SIG-M5 treated with dmso at 0.1 percent for 504 hours (cell line): ENCODE data around the gene ACTN2.

ENCODE experiments used
- DNase-seq: peaks from one replicate; lab custom pipeline; 2025; ENCODE audit not compliant: unreplicated experiment; lab: John Stamatoyannopoulos, UW

ACTN2 gene

DNA sequence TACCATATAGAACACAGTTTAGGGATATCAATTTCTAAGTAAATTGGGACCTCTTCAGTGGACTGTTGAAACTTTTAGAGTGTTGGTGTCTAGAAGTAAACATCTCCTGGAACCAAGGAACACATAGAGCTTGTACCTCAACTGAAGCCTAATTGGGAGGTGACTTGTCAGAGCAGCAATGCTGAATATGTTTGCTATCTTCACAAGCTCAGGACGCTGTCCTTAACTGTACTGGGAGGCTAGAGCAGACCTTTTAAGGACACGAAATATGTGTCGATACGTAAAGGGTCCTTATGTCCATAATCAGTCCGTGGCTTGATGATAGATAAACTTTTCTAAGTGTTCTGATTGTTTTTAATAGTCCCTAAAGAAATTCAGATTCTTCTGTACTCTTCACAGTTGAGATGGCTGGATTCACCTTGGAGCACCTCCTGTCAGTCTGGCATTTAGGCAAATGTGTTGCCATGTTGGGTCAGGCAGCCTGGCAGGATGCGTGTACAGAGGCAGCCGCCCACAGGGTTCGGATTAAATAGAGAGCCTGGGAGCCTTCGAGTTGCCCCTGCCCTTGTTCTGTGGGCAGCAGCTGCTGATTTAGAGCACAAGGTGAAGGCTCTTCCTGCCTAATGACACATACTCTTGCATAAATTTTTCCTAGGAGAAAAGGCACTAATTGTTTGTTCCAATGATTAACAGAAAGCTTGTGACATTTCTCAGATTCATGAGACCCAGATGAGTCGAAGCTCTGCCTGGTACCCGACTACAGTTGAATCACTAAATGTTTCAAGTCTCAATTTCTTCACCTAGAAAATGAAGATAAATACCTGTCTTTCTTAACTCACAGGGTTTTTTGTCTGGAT lies 3.6 kb downstream of the ACTN2 start:
- DNase-seq, result no peak

DNA sequence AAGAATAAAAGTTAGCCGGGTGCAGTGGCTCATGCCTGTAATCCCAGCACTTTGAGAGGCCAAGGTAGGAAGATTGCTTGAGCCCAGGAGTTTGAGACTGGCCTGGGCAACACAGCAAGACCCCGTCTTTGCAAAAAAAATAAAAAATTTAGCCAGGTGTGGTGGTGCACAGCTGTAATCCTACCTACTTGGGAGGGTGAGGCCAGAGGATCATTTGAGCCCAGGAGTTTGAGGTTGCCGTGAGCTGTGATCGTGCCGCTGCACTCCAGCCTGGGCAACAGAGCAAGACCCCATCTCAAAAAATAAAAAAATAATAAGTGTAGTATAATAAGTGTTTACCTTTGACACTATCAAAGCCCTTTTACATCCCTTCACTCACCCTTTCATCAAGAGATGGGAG lies 5.0 kb downstream of the ACTN2 start:
- no peak for DNase-seq

- no peak for DNase-seq
Measured at GRCh38 chr1:236692128-236692527, 5.8 kb downstream of the ACTN2 start.

DNA sequence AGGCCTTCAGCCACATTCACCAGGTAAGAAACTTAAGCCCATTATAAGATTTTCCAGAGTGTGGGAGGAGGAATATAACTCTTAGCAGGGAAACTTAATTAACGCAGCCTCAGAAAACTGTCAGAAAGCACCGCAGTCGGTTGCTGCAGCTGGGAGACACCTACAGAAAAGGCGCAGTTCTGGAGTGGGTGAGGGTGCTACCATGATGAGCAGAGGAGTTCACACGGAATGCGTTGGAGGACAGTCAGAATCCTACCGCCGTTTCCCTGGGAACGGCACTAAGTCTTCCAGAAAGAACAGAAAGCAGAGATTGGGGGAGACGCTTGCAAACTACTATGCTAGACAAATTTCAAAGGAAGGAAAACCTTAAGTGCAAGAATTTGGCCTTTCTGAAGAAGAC lies 6.4 kb downstream of the ACTN2 start:
- no peak for DNase-seq

DNA sequence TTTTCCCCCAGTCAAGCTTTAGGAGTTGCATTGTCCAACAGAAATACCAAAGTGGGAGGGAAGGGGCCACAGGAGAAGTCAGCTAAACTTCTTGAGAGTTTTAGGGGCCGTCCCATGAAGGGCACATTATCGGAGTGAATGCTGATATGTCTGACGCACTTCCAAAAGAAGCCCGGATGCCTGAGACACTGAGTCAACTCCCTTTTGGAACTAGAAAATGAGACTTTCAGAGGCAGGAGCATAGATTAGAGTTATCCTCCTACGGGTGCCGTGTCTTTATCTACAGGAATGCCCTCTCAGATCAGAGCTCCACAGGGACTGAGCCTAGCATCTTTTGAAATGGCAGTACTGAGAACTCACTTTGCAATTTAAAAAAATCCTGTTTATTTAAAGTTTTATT lies 13.1 kb downstream of the ACTN2 start:
- DNase-seq, result no peak

GRCh38 chr1:236700903-236701302 lies 14.6 kb downstream of the ACTN2 start:
- no peak for DNase-seq

DNA sequence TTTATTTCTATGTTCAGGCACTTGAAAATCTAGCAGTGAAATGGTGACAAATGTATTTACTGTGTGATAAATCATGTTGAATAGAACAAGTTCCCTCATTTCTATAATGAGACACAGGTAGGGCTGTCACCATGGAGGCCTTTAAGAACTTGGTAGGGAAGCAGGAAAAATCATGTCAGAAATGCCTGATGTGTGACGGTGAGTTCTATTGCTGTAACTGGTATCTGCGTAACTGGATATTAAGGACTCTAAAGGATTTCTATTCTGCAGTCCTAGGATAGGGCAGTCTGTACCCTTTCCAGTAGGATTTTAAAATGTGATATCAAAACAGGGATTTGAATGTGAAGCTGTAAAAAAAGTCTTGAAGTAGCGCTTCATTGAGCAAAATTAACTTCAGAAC lies 15.5 kb downstream of the ACTN2 start:
- DNase-seq, result no peak

GRCh38 chr1:236702791-236703394 lies 16.6 kb downstream of the ACTN2 start:
- no peak for DNase-seq

- DNase-seq, result no peak
Measured at GRCh38 chr1:236705771-236706170, 19.5 kb downstream of the ACTN2 start.

GRCh38 chr1:236706183-236706582 lies 19.9 kb downstream of the ACTN2 start:
- DNase-seq, result no peak

DNA sequence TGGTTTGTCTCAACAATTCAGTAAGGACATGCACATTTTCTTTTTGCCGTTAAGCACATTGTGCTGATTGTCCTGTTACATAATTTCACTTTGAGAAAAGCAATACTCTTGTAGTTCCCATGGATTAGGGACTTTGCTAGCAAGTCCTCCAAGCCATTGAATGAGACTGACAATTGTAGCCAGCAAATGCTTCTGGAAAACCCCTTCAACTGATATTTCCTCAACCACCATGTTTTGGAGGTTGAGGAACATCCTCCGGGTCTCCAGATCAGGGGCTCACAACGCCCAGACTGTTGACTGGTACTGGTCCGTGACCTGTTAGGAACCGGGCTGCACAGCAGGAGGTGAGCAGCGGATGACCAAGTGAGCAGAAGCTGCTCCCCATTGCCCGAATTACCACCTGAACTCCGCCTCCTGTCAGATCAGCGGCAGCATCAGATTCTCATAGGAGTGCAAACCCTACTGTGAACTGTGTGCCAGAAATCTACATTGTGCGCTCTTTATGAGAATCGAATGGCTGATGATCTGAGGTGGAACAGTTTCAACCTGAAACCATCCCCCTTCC lies 24.1 kb downstream of the ACTN2 start:
- DNase-seq, result no peak

GRCh38 chr1:236716160-236716559 lies 29.9 kb downstream of the ACTN2 start:
- DNase-seq, result no peak

DNA sequence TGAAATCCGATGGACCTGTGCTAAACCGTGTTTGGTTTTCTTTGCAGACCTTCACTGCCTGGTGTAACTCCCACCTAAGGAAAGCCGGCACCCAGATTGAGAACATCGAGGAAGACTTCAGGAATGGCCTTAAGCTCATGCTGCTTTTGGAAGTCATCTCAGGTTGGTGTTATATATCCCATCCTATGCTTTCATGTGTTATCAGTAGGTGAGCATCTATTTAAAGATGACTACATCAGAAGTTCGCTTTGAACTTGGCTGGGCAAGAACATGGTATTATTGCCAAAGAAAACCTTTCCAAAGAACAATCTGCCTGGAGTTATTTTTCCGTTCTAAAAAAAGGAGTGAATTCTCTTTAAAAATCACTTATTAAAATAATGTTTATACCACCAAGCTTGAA lies 31.5 kb downstream of the ACTN2 start:
- no peak for DNase-seq

- DNase-seq, result no peak
Measured at GRCh38 chr1:236718328-236718727, 32.0 kb downstream of the ACTN2 start.

DNA sequence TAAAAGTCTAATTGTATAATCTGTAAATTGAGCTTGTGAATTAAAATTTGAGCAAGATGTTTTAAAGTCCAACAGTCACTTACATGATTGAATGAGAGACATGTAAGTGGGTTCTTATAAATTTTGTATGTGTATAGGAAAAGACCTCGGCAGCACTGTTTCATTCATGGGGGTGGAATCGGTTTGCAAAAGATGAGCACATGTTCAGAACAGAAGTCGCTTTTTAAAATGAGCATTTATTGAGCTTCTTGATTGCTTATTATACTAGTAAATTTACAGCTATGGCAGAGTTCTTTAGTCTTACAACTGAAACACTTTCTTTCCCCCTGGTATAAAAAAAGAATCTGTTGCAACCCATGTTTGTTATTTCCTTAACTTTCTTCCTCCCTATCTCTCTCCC lies 33.9 kb downstream of the ACTN2 start:
- DNase-seq, result no peak

GRCh38 chr1:236720611-236721010 lies 34.3 kb downstream of the ACTN2 start:
- DNase-seq, result no peak

DNA sequence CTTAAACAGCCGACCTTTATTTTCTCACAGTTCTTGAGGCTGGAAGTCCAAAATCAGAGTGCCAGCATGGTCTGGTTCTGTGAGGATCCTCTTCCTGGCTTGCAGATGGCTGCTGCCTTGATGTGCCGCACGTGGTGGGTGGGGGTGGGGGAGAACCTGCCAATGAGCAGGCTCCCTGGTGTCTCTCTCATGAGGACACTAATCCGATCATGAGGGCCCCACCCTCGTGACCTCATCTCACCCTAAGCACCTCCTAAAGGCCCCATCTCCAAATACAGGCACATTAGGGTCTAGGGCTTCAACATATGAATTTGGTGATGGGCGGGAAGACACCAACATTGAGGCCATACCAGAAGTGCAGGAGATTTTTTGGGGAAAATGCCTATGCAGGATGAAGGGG lies 37.8 kb downstream of the ACTN2 start:
- DNase-seq, result no peak

DNA sequence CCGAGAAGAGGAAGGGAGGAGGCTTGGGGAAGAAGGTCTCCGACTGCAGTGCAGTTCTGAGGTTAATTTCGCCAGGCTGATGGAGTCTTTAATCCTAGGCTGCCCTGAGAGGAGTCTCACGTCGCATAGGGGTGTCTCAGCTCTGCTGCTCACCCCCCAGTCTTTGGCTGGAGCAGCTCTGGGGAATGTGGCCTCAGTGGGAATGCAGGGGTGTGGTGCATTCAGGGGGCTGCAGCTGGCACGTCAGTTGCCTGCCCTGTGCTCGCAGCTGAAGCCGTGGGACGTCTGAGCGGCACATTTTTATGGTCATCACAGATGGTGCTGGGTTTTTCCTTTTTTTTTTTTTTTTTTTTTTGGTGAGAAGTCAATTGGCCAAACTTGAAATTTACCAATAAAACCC lies 38.2 kb downstream of the ACTN2 start:
- DNase-seq, result no peak

DNA sequence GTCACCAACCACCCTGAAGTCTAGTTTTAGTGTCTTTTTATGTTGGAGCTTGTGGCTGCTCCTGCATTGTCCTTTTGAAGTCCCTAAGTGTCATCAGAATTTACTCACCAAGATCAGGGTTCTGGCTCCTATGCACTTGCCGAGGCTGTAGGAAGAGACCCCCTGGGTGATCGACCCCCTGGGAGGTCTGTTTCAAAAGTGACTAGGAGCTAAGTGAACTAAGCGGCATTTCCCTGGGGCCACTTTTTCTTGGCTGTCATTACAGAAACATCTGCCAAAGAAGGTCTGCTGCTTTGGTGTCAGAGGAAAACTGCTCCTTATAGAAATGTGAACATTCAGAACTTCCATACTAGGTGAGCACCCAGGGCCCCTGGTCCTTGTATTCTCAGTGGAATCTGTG lies 39.4 kb downstream of the ACTN2 start:
- DNase-seq, result no peak

DNA sequence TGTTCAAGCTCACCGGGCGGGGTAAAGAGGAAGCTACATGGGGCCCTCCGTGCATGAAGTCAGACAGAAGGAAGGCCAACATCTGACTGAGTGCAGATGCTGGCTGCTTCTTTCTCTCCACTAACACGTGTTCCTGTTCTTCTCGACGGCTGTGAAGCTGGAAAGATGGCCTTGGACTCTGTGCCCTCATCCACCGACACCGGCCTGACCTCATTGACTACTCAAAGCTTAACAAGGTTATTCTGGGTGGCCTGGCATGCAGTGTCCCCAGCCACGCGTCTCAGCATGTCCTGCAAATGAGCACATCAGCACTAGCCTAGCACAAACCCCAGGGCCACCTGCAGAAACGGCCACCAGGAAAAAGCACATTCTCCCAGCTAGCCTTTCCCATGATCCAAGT lies 41.2 kb downstream of the ACTN2 start:
- peak; percentile 37 for DNase-seq

DNA sequence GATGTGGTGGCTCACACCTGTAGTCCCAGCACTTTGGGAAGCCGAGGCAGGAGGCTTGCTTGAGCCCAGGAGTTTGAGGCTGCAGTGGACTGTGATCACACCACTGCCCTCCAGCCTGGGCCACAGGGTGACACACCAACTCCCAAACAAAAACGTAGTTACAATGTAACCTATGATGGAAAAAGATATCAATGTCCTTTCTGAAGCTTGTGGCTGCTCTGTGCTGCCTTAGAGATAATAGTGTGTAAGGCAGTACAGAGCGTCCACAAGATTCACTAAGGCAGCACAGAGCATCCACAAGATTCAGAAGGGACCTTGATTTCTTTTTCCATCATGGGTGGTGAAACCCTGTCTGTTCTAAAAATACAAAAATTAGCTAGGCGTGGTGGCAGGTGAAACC lies 42.5 kb downstream of the ACTN2 start:
- no peak for DNase-seq

- DNase-seq, result no peak
Measured at GRCh38 chr1:236733653-236734052, 47.4 kb downstream of the ACTN2 start.
